ENCODE results near the gene IGSF3. TPM values are rescaled to one million over a fixed set of nuclear protein-coding genes. Genes with fewer than 3 reads are reported as not detected.

IGSF3 gene
- total RNA-seq, 4 donors from 2014 or later, result 15.7 to 63.2 (median 49.2) TPM

GRCh38 chr1:116686175-116686574 lies 18.6 kb upstream of the IGSF3 start:
- Histone ChIP-seq H3K27me3 (no peaks in the 10 kb centered on the region), H3K36me3 (no peaks in the 10 kb centered on the region), H3K4me1 (no peaks in the 10 kb centered on the region), H3K27ac (no peak overlapping the region), H3K9me3 (no peaks in the 10 kb centered on the region), H3K4me3 (no peak overlapping the region)
- no peak for DNase-seq
- TF ChIP-seq POLR2A (IDR thresholded peaks at IDR 0.05) (no peak), CTCF (IDR thresholded peaks at IDR 0.05) (no peak)

- no peak for DNase-seq
- Histone ChIP-seq H3K4me1 (no peaks in the 10 kb centered on the region), H3K27ac (no peak overlapping the region), H3K4me3 (no peak overlapping the region), H3K27me3 (no peaks in the 10 kb centered on the region), H3K36me3 (no peaks in the 10 kb centered on the region), H3K9me3 (no peaks in the 10 kb centered on the region)
- TF ChIP-seq CTCF (IDR thresholded peaks at IDR 0.05), result no peak
- TF ChIP-seq POLR2A (IDR thresholded peaks at IDR 0.05), result no peak
These were observed 17.0 kb upstream of the IGSF3 start for GRCh38 chr1:116684575-116684974.

- Histone ChIP-seq H3K4me3 (no peak overlapping the region), H3K27ac (no peak overlapping the region), H3K27me3 (no peaks in the 10 kb centered on the region), H3K4me1 (no peaks in the 10 kb centered on the region), H3K36me3 (no peaks in the 10 kb centered on the region), H3K9me3 (no peaks in the 10 kb centered on the region)
- no peak for DNase-seq
- TF ChIP-seq CTCF (IDR thresholded peaks at IDR 0.05), result no peak
These were observed 15.2 kb upstream of the IGSF3 start for GRCh38 chr1:116682641-116683221.

GRCh38 chr1:116681343-116681899 lies 13.9 kb upstream of the IGSF3 start:
- Histone ChIP-seq H3K9me3 (no peaks in the 10 kb centered on the region), H3K27ac (no peak overlapping the region), H3K4me3 (no peak overlapping the region), H3K27me3 (no peaks in the 10 kb centered on the region), H3K36me3 (no peaks in the 10 kb centered on the region), H3K4me1 (no peaks in the 10 kb centered on the region)
- no peak for TF ChIP-seq CTCF (IDR thresholded peaks at IDR 0.05)
- TF ChIP-seq POLR2A (IDR thresholded peaks at IDR 0.05), result no peak
- no peak for DNase-seq

DNA sequence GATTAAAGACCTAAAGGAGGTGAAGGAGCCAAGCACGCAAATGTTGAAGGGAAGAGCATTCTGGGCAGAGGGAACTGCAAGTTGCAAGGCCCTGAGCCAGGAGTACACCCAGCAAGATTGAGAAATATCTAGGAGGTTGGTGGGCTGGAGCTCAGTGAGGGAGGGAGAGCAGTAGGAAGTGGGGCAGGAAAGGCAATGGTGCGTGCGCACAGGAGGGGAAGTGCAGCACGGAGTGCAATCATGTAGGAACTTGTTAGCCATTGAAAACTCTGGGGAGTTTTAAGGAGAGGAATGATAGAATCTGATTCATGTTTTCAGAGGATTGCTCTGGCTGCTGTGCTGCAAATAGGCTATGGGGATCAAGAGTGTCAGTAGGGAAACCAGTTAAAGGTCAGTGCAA lies 13.2 kb upstream of the IGSF3 start:
- TF ChIP-seq CTCF (IDR thresholded peaks at IDR 0.05) (no peak), POLR2A (IDR thresholded peaks at IDR 0.05) (no peak)
- Histone ChIP-seq H3K36me3 (no peaks in the 10 kb centered on the region), H3K9me3 (no peaks in the 10 kb centered on the region), H3K4me1 (no peaks in the 10 kb centered on the region), H3K4me3 (no peak overlapping the region), H3K27me3 (no peaks in the 10 kb centered on the region), H3K27ac (no peak overlapping the region)
- DNase-seq, result no peak

All from Peyer's patch (tissue), 4 donors.